ENCODE measurements around the gene NBAS.

- no peak for TF ChIP-seq POLR2AphosphoS5 (IDR thresholded peaks at IDR 0.05; ENCODE audit: low read depth, low read length)
- TF ChIP-seq TAF1 (IDR thresholded peaks at IDR 0.05; ENCODE audit: borderline replicate concordance, insufficient read depth, low read length), result no peak
- TF ChIP-seq FOXP2 (optimal IDR thresholded peaks at IDR 0.05; ENCODE audit: borderline replicate concordance, extremely low read depth, extremely low read length, insufficient read depth), result no peak
- TF ChIP-seq REST (IDR thresholded peaks at IDR 0.05; ENCODE audit: insufficient read depth in 1 of 2, low read depth in 2 of 2, low read length in 2 of 2), result no peak
- TF ChIP-seq SIN3A (IDR thresholded peaks at IDR 0.05; ENCODE audit: borderline replicate concordance, insufficient read depth, low read length), result no peak
Measured at GRCh38 chr2:15560140-15560987, 770 bp downstream of the NBAS start.

All from PFSK-1 (cell line).